NCI-H187 (cell line): ENCODE results near the gene MEIKIN.
"Not testable (repeated sequence)": the region's sequence is repeated elsewhere in the genome, so short reads cannot be mapped to it uniquely, and the experiment has no call there.

Experiments used
- DNase-seq, 2 experiments: peaks; one replicate each; lab custom pipeline; 2025; lab: John Stamatoyannopoulos, UW

MEIKIN gene

DNA sequence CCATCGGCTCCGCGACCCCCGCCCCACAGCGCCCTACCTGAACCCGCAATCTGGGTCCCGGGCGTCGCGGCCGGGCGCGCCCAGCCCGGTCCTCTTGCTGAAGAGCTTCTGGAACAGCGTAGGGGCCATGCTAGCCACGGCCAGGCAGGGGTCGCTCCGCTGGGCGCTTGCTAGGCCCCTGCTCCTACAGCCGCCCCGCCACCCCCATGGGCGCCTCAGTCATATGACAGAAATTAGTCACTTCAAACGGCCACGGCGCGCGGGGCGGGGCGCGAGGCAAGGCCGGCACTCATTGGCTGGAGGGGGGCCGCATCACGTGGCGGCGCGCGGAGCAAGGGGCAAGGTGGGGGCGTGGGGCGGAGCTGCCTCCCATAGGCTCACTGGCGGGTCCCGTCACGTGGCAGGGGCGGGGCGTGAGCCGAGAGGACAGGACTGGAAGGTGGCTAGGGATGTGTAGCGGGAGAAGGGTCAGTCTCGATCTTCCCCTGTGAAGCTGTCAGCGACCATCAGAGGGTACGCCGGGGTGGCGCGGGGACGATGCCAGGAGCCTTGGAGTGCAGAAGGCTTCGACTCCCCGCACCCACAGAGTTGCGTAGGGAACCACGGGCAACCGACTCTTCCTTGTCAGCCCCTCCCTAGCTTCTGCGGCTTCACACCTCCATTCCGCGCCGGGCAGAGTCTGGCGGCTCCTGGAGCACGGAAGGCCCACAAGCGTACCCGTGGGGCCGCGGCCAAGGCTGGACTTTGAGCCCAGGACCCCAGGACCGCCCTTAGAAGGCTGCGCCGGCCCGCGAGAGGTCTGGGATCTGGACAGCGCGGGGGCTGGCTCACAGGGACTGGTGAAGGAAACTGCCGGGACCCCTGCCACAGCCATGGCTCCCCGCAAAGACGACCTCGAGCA, 148.4 kb downstream of the MEIKIN start, which contains the start of gene FNIP1:
FNIP1 (minus strand) TSS at position 225 of the 901 bp plus-strand sequence; CDS start at position 129, 96 bp downstream.
- peak; percentile 92 to 96 for DNase-seq

DNA sequence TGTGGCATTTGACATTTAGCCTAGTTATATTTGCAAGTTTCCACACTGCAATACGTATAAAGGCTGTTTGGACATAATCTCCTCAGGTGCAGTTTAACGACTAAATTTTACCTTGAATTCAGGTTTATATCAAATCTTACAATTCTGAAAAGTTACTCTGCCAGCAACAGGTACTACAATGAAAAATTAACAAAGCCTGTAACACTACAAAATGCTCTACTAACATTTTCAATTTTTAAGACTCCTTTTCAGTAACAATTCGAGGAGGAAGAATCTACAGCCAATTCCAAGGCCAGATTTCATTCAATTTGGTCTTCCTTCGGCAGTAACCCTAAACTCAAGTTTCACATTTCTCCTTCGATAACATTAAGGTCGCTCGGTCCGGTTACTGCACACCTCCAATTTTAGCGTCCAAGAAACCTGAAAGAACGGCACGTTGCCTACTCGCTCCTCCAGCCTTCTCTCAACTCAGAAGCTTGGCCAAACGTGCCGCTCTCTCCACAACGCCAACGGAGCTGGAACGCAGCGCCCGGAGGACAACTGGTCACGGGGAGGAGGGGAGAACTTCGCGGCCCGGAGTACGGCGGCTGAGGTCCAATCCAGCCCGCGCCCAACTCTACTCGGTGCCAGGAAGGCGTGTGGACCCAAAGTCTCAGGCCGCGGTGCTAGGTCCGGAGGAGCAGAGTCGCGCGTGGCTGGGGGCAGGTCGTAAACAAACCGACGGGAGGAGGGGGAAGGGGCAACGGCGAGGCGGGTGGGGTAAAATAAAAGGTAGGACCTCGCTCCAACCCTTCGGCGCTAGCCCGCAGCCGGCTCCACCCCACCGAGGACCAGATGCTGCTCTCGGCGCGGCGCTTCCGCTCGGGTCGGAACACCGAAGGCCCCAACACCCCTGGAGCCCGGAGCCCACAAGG, 149.3 kb downstream of the MEIKIN start:
- no peak for DNase-seq

DNA sequence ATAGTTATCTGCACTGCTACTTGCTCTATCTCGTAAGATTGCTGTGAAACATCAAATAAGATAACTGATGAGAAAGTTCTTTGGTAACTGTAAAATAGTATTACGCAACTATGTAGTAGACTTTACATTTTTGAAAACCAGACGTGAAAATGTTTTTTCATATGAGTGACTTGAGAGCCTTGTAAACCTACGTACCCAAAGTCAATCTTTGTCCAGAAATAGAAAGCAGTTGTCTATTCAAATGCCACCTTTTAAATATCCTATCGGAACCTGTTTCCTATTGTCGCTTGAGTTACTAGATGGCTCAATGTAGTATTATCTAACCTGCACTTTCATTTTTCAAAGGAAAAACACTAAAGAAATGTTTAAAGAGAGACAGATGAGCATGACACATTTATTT, 150.2 kb downstream of the MEIKIN start:
- DNase-seq: no peak

DNA sequence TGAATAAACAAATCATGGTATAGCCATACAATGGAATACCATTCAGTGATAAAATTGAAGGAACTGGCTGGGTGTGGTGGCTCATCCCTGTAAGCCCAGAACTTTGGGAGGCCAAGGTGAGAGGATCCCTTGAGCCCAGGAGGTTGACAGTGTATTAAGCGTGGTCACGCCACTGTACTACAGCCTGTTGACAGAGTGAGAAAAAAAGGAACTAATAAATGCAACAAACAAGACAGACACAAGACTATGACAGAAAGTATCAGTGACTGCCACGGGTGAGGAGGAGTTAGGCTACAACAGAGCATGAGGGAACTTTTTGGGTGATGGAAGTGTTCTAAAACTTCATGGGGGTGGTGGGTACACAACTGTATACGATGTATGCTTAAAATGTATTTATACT, 150.9 kb downstream of the MEIKIN start:
- DNase-seq: no peak

DNA sequence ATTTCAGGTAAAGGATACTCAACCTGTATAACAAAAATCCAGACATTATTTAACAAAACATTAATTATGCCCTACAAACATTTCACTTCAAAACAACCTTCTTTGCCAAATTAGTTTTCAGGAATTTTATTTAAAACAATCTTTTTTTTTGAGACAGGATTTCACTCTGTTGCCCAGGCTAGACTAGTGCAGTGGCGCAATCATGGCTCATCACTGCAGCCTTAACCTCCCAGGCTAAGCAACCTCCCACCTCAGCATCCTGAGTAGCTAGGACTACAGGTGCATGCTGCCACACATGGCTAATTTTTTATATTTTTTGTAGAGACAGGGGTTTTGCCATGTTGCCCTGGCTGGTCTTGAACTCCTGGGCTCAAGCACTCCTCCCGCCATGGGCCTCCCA, 152.6 kb downstream of the MEIKIN start:
- DNase-seq: no peak

DNA sequence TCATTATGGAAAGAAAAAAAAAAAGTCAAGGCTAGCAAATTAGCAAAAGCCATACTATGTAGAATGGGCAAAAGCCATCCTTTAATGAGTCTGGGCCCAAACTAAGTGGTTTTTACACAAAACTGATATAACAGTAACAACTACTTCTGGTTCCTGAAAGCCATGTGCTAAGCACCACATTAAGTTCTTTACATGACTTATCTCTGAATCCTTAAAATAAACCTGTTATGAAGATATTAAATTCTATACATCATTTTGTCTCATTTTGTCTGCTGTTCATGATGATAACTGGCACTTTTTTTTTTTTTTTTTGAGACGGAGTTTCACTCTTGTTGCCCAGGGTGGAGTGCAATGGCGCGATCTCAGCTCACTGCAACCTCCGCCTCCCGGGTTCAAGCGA, 153.6 kb downstream of the MEIKIN start:
- no peak for DNase-seq

DNA sequence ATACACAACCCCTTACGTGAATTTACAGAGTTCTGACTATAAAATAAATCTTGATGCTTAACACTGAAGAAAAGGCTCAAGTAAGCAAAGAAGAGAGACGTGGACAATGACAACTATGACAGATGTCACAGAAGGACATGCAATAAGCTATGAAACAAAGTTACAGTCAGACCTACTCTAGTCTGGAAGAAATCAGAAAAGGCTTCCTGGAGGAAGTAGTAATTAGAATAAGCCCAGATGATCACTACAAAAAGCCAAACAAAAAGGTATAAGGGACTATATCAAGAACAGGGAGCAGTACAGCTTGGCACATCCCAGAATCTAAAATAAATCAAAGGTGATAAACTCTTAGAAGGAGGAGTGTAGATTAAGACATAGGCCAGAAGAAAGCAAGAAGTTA, 154.9 kb downstream of the MEIKIN start:
- DNase-seq: no peak

DNA sequence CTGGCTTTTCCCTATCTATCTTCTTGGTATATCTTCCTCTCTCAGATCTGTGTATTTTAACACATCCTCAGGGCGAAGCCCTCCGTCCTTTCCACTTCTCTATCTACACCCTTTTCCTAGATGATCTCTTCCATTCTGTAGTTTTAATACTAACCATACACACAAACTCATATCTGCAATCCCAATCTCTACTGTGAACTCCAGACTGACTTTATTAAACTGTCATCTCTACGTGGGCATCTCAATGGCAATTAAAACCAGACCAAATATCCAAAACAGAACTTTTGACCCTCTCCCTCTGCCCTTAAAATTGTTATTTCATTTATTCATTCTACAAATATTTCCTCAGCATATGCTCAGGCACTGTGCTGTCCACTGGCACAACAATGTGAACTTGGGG, 155.7 kb downstream of the MEIKIN start:
- no peak for DNase-seq

DNA sequence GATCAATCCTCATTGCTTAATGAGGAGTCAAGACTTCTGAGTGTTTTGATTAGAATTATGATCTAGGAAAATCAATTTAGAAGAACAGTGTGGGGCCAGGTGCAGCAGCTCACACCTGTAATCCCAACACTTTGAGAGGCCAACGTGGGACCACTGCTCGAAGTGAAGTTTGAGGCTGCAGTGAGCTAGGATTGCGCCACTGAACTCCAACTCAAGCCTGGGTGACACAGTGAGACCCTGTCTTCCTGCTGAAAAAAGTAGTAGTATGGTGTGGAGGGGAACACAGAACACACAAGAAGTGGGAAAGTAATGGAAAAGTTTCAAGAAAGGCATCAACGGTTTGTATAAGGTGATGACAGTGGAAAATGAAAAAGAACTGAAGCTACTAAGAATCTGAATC, 157.7 kb downstream of the MEIKIN start:
- no peak for DNase-seq

DNA sequence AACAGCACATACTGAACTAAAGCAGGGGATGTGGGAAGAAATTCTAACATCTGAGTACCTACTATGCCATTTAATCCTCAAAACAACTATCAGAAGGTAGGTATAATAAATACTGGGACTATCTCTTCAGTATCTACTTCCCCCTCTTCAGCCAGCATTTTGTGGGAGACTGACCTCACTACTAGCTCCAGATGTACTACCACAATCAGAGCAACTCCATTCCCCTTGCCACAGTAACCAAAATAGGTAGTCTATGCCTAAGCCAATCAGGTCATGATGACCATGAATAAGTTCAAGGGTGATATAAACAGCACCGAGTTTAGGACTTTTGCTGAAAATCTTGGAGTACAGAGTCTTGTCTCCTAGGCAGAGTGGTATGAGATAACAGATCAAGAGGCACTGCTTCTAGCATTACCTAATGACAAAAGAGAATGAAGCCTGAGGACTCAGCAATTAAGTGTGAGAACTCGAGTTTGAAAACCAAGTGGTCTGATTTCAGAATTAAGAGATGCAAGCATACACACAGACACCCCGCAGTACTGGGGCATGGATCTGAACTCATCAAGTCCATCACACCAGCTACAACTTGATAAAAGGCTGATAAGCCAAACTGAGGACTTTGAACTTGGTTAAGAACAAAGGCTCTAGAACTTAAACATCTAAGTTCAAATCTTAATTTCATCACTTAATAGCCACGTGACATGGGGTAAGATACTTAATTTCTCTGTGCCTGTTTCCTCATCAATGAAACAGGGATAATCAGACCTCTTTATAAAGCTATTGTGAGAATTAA, 158.4 kb downstream of the MEIKIN start:
- DNase-seq: no peak

DNA sequence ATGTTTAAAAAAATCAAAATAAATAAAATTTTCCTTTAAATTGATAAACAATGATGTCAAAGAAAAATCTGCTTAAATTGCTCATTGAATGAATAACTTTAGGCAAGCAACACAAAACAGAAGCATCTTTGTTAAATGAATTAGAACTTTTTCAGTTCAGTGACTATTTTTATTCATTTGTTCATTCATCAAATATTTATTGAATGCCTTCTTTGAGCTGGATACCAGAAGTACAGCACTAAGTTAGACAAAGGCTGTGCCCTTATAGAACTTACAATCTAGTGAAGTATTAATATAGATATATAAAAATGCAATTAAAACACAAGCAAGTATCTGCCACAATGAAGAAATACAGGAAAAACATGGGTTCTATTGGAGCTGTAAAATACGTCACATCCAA, 159.4 kb downstream of the MEIKIN start:
- no peak for DNase-seq

DNA sequence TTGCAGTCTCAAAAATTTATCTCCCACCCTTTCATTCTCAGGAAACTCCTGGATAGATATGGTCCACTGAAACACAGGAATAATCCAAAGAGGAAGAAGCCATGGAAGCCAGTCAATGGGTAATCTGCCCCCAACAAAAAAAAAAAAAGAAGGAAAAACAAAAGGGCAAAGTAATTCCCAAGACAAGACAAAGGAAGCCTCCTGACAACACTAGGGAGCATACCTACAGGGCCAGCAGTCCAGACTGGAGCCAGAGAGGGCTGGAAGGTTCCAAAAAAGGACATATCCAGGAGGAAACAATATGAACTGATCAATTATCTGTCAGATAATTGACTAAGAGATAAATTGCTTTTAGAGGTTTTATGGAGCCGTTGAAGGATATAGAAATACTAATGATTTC, 161.6 kb downstream of the MEIKIN start:
- DNase-seq: no peak

DNA sequence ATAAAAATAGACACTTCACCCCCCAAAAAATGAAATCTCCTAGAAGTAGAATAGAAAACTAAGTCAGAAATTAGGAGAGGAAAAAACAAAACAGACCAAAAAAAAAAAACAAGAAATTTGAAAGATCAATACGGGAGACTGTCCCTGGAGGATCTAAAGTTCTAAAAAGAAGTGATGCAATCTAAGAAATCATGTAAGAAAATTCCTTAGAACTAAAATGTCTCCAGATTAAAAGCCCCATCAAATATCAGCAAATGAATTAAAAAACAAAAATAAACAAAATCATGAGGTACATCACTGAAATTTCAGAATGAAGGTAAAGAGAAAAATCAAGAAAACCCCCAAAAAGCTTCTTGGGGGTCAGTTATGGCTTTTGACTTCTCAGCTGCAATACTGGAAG, 162.1 kb downstream of the MEIKIN start:
- no peak for DNase-seq

DNA sequence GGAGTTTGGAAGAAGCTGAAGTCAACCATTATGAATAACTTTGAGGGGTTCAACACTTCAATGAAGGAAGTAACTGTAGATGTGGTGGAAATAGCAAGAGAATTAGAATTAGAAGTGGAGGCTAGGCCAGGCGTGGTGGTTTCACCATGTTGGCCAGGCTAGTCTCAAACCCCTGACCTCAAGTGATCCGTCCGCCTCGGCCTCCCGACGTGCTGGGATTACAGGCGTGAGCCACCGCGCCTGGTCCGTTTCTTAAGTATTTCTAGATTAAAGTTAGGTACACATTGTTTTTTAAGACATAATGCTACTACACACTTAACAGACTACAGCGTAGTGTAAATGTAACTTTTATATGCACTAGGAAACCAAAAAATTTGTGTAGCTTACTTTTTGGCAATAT, 162.7 kb downstream of the MEIKIN start:
- no peak for DNase-seq

DNA sequence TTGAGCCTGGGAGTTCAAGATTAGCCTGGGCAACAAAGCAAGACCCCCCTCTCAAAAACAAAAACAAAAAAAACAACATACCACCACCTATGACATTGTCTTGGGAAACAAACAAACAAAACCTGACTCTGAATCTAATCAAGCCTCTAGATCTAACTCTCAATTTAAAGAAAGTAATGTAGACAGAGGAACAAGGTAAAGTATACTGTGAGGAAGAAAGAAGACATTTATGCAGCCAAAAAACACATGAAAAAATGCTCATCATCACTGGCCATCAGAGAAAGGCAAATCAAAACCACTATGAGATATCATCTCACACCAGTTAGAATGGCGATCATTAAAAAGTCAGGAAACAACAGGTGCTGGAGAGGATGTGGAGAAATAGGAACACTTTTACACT, 167.3 kb downstream of the MEIKIN start:
- DNase-seq: not testable (repeated sequence)

DNA sequence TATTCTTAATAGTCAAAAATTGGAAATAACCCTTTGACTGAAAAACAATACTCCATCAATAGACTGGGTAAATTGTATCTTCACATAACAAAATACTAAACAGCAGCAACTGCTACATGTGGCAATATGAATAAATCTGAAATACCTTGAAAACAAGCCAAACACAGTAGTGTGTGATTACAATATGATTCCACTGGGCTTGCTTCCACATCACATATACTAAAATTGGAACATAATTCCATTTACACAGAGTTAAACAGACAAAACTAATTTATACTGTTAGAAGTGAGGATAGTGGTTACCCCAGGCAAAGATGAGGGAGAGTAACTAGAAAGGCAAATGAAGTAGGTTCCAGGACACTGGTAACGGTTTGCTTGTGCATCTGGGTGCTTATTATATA, 169.0 kb downstream of the MEIKIN start:
- DNase-seq: no peak

DNA sequence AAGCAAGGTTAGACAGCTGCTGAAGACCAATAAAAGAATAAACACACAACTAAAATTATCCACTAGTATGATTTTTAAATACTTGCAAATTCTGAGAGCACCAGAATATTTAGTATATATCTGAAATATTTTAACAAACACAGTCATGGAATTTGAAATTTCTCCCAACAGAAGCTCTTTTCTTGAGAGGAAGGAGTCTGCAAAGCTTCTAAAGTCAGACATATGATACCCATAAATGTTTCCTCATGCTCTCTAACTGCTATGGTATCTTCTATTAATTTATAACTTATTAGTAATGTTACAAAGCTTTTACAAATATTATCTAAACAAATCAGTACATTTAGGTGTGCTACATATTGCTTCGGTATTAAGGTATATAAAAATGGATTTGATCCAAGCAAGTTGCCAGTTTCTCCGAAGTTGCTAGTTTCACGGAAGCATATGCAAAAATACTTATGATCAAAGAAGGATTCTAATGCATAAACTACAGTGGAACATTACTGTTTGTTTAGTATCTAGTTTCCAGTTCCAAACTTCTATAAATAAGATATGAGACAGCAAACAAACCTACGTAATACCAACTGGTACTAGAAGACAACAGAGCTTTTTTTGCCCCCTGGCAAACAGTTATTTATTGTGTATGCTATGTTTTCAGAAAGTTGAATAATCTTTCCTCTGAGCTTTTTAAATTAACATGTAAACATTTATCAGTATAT, 170.7 kb downstream of the MEIKIN start:
- DNase-seq: no peak

DNA sequence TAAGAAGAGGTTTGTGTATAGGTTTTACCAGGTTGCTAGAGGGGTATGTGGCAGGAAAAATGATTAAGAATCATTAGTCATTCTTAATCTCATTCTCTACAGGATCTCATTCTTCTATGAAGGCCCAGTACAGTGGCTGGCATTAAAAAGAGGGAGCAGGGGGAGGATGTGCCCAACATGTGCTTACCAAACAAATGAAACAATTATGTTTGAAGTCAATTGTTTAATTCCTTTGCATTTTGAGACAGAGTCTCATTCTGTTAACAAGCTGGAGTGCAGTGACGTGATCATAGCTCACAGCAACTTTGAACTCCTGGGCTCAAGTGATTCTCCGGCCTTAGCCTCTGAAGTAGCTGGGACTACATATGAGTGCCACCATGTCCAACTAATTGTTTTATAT, 171.7 kb downstream of the MEIKIN start:
- no peak for DNase-seq

DNA sequence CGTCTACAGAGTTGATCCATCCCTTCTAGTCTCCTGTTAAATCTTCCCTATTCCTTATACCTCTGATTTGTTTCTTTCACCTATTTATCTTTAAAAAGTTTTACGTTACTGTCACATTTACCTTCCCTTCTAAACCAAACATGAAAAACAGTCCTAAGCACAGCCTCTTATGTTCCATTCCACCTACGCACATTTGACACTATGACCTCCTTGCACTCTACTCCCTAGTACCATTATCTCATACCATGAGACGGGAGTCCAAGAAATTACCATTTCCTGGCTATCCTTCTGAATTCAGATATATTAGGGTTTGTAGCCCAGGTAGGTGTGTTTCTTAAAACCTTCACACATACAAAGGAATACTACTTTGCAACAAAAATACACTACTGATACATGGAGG, 173.8 kb downstream of the MEIKIN start:
- DNase-seq: no peak

DNA sequence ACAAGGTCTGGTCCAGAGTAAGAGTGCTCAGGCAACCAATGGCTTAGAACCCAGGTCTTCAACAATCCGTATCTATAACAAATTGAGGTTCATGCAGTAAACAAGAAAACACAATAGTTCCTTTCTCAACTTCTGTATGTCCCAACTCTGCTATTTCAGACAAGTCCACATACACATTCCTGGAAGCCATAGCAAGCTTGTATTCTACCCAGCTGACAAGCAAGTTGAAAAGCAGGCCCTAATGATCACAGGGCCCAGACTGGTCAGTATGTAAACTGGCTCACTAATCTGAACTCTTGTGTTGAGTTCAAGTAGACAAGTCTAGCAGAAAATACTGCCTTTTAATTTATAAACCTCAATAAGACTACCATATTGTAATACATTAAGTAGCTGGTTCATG, 175.5 kb downstream of the MEIKIN start:
- DNase-seq: no peak

DNA sequence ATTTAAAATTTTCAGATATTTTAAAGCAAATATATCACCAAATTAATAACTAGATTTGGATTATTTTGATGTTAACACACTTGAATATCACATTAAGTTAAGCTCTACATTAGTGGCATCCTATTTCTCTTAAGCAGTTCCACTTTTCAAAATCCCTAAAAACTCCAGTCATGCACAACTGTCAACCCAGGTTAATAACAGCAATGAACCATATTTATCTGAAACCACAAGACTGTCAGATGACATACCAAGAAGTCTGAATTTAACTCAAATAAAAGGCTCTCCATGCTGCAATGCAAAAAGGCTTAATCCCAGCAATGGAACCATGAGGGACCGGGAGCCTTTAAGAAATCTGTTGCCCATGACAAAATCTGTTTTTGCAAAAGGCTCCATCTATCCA, 176.1 kb downstream of the MEIKIN start:
- DNase-seq: no peak
